IPS-NIHi11 (cell line): Measurements from ENCODE around the gene FRS3.
A peak's percentile ranks its signal among the peaks of the same experiment; 100 is the strongest.

Experiments
- DNase-seq: peaks from one replicate; pipeline ENCODE4 v3.0.0; 2012; ENCODE audit warnings: mixed read lengths, low spot score

The FRS3 gene

GRCh38 chr6:41728073-41728936 lies 51.4 kb downstream of the FRS3 start:
- DNase-seq: no peak

GRCh38 chr6:41727705-41728072 lies 52.0 kb downstream of the FRS3 start:
- DNase-seq: no peak

GRCh38 chr6:41726876-41727275 lies 52.8 kb downstream of the FRS3 start:
- no peak for DNase-seq

- no peak for DNase-seq
Observed at GRCh38 chr6:41724586-41725501, 54.9 kb downstream of the FRS3 start.

GRCh38 chr6:41724228-41724580 lies 55.5 kb downstream of the FRS3 start:
- DNase-seq: no peak

- DNase-seq: peak; percentile 76
Observed at GRCh38 chr6:41723530-41724227, 56.0 kb downstream of the FRS3 start.

- no peak for DNase-seq
Observed at GRCh38 chr6:41722969-41723529, 56.7 kb downstream of the FRS3 start.

- no peak for DNase-seq
Observed at GRCh38 chr6:41721414-41721813, 58.3 kb downstream of the FRS3 start.

GRCh38 chr6:41720783-41721182 lies 58.9 kb downstream of the FRS3 start:
- no peak for DNase-seq

- DNase-seq: no peak
Observed at GRCh38 chr6:41720262-41720620, 59.5 kb downstream of the FRS3 start.
